HG03280 (cell line): Measurements from ENCODE around the gene DOCK3.
"Not testable (repeated sequence)": the region's sequence is repeated elsewhere in the genome, so short reads cannot be mapped to it uniquely, and the experiment has no call there.

Experiments
- ATAC-seq: cut with Tn5 transposase; IDR thresholded peaks from one replicate; pipeline ENCODE4 v1.9.1; 2021; ENCODE audit warnings: mild to moderate bottlenecking, moderate library complexity; ENCODE audit not compliant: unreplicated experiment

DOCK3 gene

GRCh38 chr3:50978586-50978985 lies 303.9 kb downstream of the DOCK3 start:
- ATAC-seq, result not testable (repeated sequence)

- no peak for ATAC-seq
Measured at GRCh38 chr3:50978991-50979667, 304.4 kb downstream of the DOCK3 start.

GRCh38 chr3:50982540-50983325 lies 308.0 kb downstream of the DOCK3 start:
- no peak for ATAC-seq

- ATAC-seq, result no peak
Measured at GRCh38 chr3:50983887-50984286, 309.2 kb downstream of the DOCK3 start.

- no peak for ATAC-seq
Measured at GRCh38 chr3:50985893-50986292, 311.2 kb downstream of the DOCK3 start.

GRCh38 chr3:50986726-50987125 lies 312.0 kb downstream of the DOCK3 start:
- ATAC-seq, result no peak

GRCh38 chr3:50994537-50994936 lies 319.8 kb downstream of the DOCK3 start:
- no peak for ATAC-seq

DNA sequence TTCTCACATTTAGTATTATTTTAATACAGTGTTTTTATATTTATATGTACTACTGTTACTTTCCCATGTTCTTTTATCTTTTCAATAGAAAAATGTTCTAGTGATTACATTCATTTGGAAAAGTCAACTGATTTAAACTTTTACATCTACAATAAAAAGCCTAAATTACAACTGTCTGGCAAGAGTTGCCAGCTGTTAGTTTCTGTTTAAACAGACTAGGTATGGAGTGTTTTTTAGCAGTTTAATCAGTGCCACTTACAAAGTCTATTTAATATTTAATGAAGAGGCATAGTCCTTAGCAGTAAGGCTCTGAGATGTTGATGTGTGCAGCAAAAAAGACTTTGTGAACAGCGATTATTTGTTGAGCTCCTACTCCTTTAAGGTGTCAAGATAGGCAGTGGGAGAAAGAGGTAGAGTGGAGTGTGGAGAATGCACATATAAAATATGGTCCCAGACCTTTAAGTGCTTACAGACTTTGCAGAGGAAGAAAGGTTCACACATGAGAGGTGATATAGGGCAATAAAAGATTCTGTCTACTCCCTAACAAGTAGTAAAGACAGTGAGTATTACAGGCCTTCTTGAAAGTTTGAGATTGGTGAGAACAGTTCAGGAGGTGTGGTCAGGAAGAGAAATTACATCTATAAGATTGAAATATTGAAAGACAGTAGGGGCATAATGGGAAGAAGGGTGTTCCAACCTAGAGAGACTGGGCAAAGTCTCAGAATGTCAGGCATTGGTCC lies 320.5 kb downstream of the DOCK3 start:
- ATAC-seq, result no peak

GRCh38 chr3:51002495-51002894 lies 327.8 kb downstream of the DOCK3 start:
- ATAC-seq, result no peak

- no peak for ATAC-seq
Measured at GRCh38 chr3:51004235-51004634, 329.5 kb downstream of the DOCK3 start.

DNA sequence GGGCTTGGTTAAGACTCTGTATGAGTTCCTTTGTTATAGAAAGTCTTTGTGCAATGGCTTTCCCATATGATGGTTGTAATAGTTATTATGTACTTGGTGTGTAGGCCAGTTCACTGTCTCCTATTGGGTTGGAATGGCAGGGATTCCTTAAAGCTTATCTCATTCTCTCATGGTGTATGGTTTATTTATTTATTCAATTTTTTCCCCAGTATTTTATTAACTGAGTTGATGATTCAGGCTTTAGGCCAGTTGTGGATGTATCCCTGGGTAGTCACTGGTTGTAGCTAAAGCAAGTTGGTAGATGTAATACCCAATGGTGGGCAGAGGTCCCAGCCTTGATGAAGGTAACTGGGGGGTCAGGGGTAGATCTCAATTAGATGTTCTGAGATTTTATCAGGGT lies 349.4 kb downstream of the DOCK3 start:
- no peak for ATAC-seq

DNA sequence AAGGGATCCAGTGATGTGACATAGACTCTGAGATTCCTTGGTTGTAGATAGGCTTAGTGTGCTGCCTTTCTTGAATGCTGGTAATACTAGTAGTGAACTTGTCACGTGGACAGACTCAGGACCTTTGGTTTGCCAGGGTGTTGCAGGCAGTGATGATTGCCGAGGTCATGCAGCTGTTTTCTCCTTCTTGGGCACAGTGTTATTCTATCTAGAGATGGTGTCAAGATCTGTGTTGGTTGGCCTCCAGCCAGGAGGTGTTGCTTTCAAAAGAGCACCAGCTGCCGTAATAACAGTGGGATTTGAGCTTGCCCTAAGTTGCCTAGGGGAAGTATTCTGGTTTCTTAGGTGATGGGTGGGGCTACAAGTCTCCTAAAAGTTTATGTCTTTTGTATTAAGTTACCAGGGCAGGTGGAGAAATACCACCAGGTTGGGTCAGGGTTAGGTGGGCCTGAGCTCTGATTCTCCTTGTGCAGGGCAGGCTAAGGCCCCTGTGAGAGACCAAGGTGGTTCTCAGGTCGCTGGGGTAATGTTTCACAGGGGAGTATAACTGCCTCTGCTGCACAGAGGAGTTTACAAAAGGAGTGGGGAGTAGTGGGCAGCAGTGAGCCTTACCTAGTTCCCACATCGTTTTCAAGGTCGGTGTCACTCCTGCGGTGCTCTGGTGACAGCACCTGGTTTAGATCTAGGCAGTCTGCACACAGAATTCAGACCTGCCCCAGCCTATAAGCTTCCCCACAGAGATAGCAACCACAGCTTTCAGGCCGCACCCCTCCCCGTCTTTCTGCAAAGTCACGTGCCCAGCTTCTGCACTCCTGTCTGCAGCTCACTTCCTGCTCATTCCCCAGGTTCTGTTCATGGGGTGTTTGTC lies 350.3 kb downstream of the DOCK3 start:
- ATAC-seq, result no peak

DNA sequence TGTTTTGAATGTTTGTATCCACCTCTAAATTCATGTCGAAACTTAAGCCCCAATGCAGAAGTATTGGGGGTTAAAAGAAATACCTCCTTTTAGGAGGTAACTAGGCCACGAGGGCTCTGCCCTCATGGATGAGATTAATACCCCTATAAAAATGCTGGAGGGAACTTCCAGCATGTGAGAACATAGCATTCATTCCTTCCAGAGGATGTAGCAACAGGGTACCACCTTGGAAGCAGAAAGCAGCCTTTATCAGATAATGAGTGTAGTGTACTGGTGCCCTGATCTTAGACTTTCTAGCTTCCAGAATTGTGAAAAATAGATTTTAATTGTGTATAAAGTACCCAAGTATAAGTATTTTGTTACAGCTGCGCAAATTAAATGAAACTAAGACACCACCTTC lies 356.9 kb downstream of the DOCK3 start:
- no peak for ATAC-seq

- no peak for ATAC-seq
Measured at GRCh38 chr3:51035630-51036029, 360.9 kb downstream of the DOCK3 start.

DNA sequence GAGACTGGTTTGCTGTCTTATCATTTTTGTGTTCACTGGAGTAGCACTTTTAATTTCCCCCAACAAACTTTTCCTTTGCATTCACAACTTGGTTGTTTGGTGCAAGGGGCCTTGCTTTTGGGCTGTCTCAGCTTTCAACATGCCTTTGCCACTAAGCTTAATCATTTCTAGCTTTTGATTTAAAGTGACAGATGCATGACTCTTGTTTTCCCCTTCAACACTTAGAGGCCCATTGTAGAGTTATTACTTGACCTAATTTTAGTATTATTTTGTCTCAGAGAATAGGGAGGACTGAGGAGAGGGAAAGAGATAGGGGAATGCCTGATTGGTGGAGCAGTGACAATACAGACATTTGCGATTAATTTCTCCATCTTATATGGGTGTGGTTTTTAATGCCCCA lies 370.3 kb downstream of the DOCK3 start:
- ATAC-seq, result no peak

GRCh38 chr3:51052562-51052961 lies 377.8 kb downstream of the DOCK3 start:
- no peak for ATAC-seq

- no peak for ATAC-seq
Measured at GRCh38 chr3:51057121-51057520, 382.4 kb downstream of the DOCK3 start.

- ATAC-seq, result no peak
Measured at GRCh38 chr3:51063053-51063452, 388.3 kb downstream of the DOCK3 start.

DNA sequence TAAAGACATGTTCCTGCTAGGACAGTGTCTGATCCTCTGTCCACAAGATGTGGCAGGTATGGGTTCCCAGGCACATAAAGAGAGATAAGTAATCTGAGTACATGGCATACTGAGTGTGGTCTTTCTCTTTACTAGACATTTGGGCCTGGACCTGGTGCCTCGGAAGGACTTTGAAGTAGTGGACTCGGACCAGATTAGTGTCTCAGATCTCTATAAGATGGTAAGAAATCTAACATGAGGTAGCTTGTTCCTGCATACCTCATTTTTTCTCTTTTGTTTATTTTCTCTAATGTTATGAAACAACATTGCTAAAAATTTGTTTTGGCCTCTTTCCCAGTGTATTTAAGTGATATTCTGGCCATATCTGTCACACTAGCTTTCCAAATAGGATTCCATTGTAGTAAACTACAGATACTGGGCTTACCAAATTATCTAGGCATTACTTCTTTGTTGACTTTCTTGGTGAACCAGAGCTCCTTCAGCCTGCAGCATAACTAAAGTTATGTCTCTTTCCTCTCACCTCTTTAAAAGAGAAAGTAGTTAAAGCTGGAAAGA lies 400.6 kb downstream of the DOCK3 start:
- ATAC-seq, result no peak

GRCh38 chr3:51082363-51082762 lies 407.6 kb downstream of the DOCK3 start:
- ATAC-seq, result no peak

DNA sequence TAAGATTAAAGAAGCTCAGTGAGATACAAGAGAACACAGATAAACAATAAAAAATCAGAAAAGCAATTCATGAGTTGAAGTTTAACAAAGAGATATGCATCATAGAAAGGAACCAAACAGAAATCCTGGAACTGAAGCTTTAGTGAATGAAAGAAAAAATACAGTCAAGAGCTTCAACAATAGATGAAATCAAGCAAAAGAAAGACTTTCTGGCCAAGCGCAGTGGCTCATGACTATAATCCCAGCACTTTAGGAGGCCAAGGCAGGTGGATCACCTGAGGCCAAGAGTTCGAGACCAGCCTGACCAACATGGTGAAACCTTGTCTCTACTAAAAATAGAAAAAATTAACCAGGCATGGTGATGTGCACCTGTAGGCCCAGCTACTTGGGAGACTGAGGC lies 408.8 kb downstream of the DOCK3 start:
- no peak for ATAC-seq
